ENCODE results near the gene FARP1.

The FARP1 gene

GRCh38 chr13:98214008-98214643, 71.2 kb downstream of the FARP1 start:
- no peaks in the 10 kb centered on the region for H3F3A ChIP-seq (ENCODE audit: control insufficient read depth, insufficient read depth)
- H4K20me1 ChIP-seq (ENCODE audit: control insufficient read depth, insufficient read depth, low read depth, low read length) = no peaks in the 10 kb centered on the region
- no peaks in the 10 kb centered on the region for H3K9me2 ChIP-seq (replicated peaks; ENCODE audit: control insufficient read depth, low read length)
- no peak overlapping the region for H3K4me3 ChIP-seq (ENCODE audit: low read length)
- TF ChIP-seq, protein P1, sequence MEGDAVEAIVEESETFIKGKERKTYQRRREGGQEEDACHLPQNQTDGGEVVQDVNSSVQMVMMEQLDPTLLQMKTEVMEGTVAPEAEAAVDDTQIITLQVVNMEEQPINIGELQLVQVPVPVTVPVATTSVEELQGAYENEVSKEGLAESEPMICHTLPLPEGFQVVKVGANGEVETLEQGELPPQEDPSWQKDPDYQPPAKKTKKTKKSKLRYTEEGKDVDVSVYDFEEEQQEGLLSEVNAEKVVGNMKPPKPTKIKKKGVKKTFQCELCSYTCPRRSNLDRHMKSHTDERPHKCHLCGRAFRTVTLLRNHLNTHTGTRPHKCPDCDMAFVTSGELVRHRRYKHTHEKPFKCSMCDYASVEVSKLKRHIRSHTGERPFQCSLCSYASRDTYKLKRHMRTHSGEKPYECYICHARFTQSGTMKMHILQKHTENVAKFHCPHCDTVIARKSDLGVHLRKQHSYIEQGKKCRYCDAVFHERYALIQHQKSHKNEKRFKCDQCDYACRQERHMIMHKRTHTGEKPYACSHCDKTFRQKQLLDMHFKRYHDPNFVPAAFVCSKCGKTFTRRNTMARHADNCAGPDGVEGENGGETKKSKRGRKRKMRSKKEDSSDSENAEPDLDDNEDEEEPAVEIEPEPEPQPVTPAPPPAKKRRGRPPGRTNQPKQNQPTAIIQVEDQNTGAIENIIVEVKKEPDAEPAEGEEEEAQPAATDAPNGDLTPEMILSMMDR (IDR thresholded peaks at IDR 0.05; ENCODE audit: low read depth, low read length, poor library complexity, severe bottlenecking) = no peak
- no peak for TF ChIP-seq EZH2phosphoT487 (IDR thresholded peaks at IDR 0.05; ENCODE audit: borderline replicate concordance, low read length)
- no peaks in the 10 kb centered on the region for H3K9me3 ChIP-seq (ENCODE audit: control insufficient read depth, insufficient read depth, low read length)
- no peak overlapping the region for H3K27ac ChIP-seq (ENCODE audit: low read depth, low read length)
- H3K27me3 ChIP-seq (ENCODE audit: control insufficient read depth, low read length) = no peaks in the 10 kb centered on the region
- H3K4me2 ChIP-seq (ENCODE audit: low read length) = no peak overlapping the region
- no peaks in the 10 kb centered on the region for H3K36me3 ChIP-seq (ENCODE audit: control insufficient read depth, low read length)
- H3K4me1 ChIP-seq (ENCODE audit: control insufficient read depth, low read length) = no peaks in the 10 kb centered on the region
- no peaks in the 10 kb centered on the region for H3K79me2 ChIP-seq (ENCODE audit: control insufficient read depth, low read length)

- TF ChIP-seq, protein P1 (IDR thresholded peaks at IDR 0.05; ENCODE audit: low read depth, low read length, poor library complexity, severe bottlenecking) = no peak
- TF ChIP-seq EZH2phosphoT487 (IDR thresholded peaks at IDR 0.05; ENCODE audit: borderline replicate concordance, low read length) = no peak
- no peak overlapping the region for H3K4me2 ChIP-seq (ENCODE audit: low read length)
- H4K20me1 ChIP-seq (ENCODE audit: control insufficient read depth, insufficient read depth, low read depth, low read length) = no peaks in the 10 kb centered on the region
- H3K79me2 ChIP-seq (ENCODE audit: control insufficient read depth, low read length) = no peaks in the 10 kb centered on the region
- no peak overlapping the region for H3K4me3 ChIP-seq (ENCODE audit: low read length)
- H3K9me2 ChIP-seq (replicated peaks; ENCODE audit: control insufficient read depth, low read length) = no peaks in the 10 kb centered on the region
- H3K9me3 ChIP-seq (ENCODE audit: control insufficient read depth, insufficient read depth, low read length) = no peaks in the 10 kb centered on the region
- no peaks in the 10 kb centered on the region for H3K4me1 ChIP-seq (ENCODE audit: control insufficient read depth, low read length)
- no peak overlapping the region for H3K27ac ChIP-seq (ENCODE audit: low read depth, low read length)
- no peaks in the 10 kb centered on the region for H3F3A ChIP-seq (ENCODE audit: control insufficient read depth, insufficient read depth)
- no peaks in the 10 kb centered on the region for H3K27me3 ChIP-seq (ENCODE audit: control insufficient read depth, low read length)
- no peaks in the 10 kb centered on the region for H3K36me3 ChIP-seq (ENCODE audit: control insufficient read depth, low read length)
Measured at GRCh38 chr13:98214707-98215106, 71.8 kb downstream of the FARP1 start.

DNA sequence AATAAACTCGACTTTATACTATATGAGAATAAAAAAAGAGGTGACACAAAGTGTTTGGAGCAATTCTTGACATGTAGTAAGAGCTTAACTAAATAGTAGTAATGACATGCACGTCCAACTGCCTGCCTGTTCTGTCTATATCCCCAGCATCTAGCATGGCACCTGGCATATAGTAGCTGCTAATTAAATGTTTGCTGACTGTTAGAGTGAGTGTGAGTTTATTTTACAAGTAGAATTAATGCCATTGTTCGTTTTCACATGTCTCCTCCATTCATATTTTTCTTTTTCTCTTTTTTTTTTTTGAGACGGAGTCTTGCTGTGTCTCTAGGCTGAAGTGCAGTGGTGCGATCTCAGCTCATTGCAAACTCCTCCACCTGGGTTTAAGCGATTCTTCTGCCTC, 72.6 kb downstream of the FARP1 start:
- no peaks in the 10 kb centered on the region for H3K36me3 ChIP-seq (ENCODE audit: control insufficient read depth, low read length)
- H3K4me1 ChIP-seq (ENCODE audit: control insufficient read depth, low read length) = no peaks in the 10 kb centered on the region
- no peaks in the 10 kb centered on the region for H4K20me1 ChIP-seq (ENCODE audit: control insufficient read depth, insufficient read depth, low read depth, low read length)
- H3K27ac ChIP-seq (ENCODE audit: low read depth, low read length) = no peak overlapping the region
- no peaks in the 10 kb centered on the region for H3F3A ChIP-seq (ENCODE audit: control insufficient read depth, insufficient read depth)
- H3K4me2 ChIP-seq (ENCODE audit: low read length) = no peak overlapping the region
- no peaks in the 10 kb centered on the region for H3K9me2 ChIP-seq (replicated peaks; ENCODE audit: control insufficient read depth, low read length)
- no peaks in the 10 kb centered on the region for H3K9me3 ChIP-seq (ENCODE audit: control insufficient read depth, insufficient read depth, low read length)
- H3K79me2 ChIP-seq (ENCODE audit: control insufficient read depth, low read length) = no peaks in the 10 kb centered on the region
- no peak overlapping the region for H3K4me3 ChIP-seq (ENCODE audit: low read length)
- H3K27me3 ChIP-seq (ENCODE audit: control insufficient read depth, low read length) = no peaks in the 10 kb centered on the region
- TF ChIP-seq, protein P1 (IDR thresholded peaks at IDR 0.05; ENCODE audit: low read depth, low read length, poor library complexity, severe bottlenecking) = no peak
- no peak for TF ChIP-seq EZH2phosphoT487 (IDR thresholded peaks at IDR 0.05; ENCODE audit: borderline replicate concordance, low read length)

All from DOHH2 (cell line).